Endodermal cell (in vitro differentiated cells): ENCODE data around the gene ST3GAL5. TPM values are rescaled to one million over a fixed set of nuclear protein-coding genes. Genes with fewer than 3 reads are reported as not detected.

Source experiments
- DNase-seq: peaks from one replicate; pipeline ENCODE4 v3.0.0-alpha.2; 2017
- H3K27ac ChIP-seq: 2 replicates; pipeline ENCODE4 v1.5.1; 2013; ENCODE audit warnings: mild to moderate bottlenecking, low read depth, low read length, moderate library complexity
- H3K27me3 ChIP-seq: 2 replicates; pipeline ENCODE4 v1.6.1; 2013; ENCODE audit warnings: mild to moderate bottlenecking, low read length, moderate library complexity; ENCODE audit not compliant: insufficient read depth, control insufficient read depth, poor library complexity, severe bottlenecking
- H3K36me3 ChIP-seq: 2 replicates; pipeline ENCODE4 v1.7.0; 2013; ENCODE audit warnings: mild to moderate bottlenecking, low read length, moderate library complexity; ENCODE audit not compliant: control insufficient read depth, insufficient read depth
- H3K4me1 ChIP-seq: one replicate; pipeline ENCODE4 v1.7.0; 2013; ENCODE audit warnings: low read length; ENCODE audit not compliant: control insufficient read depth, insufficient read depth
- H3K4me3 ChIP-seq: 2 replicates; pipeline ENCODE4 v1.5.1; 2013; ENCODE audit warnings: mild to moderate bottlenecking, low read length, moderate library complexity
- H3K9ac ChIP-seq: 2 replicates; pipeline ENCODE4 v1.6.1; 2013; ENCODE audit warnings: mild to moderate bottlenecking, low read length, moderate library complexity; ENCODE audit not compliant: poor library complexity, severe bottlenecking; ENCODE audit errors: extremely low read depth
- H3K9me3 ChIP-seq: 2 replicates; pipeline ENCODE4 v1.6.1; 2013; ENCODE audit warnings: mild to moderate bottlenecking, low read length, moderate library complexity; ENCODE audit not compliant: control insufficient read depth
- H3K27ac Mint-ChIP-seq: 2 replicates; pipeline ENCODE4 v1.8.0; 2020; ENCODE audit warnings: mixed read lengths
- H3K27me3 Mint-ChIP-seq: 2 replicates; pipeline ENCODE4 v1.8.0; 2021; ENCODE audit warnings: mild to moderate bottlenecking, mixed read lengths; ENCODE audit not compliant: insufficient read depth
- H3K36me3 Mint-ChIP-seq: 2 replicates; pipeline ENCODE4 v1.8.0; 2020; ENCODE audit warnings: low read depth, mixed read lengths
- H3K4me1 Mint-ChIP-seq: 2 replicates; pipeline ENCODE4 v1.8.0; 2020; ENCODE audit warnings: mixed read lengths
- H3K4me3 Mint-ChIP-seq: 2 replicates; pipeline ENCODE4 v1.8.0; 2020; ENCODE audit warnings: mild to moderate bottlenecking, moderate library complexity, mixed read lengths
- H3K9me3 Mint-ChIP-seq: 2 replicates; pipeline ENCODE4 v1.8.0; 2020; ENCODE audit warnings: mild to moderate bottlenecking, mixed read lengths
- CTCF ChIP-seq: fragments of 200-600 bp; sonication (generic); conservative IDR thresholded peaks from 2 replicates; pipeline ENCODE4 v1.5.0; 2021; ENCODE audit warnings: antibody characterized with exemption, mild to moderate bottlenecking
- WGBS, 2 experiments: methylation state at CpG; one replicate each; pipeline versions ENCODE4 v1.1.5 to v1.1.7; 2013; ENCODE audit warnings: missing lambda C conversion rate in 2 of 2, mixed read lengths in 1 of 2; ENCODE audit not compliant: insufficient coverage in 1 of 2, insufficient read length in 1 of 2; 5-methylcytosine and 5-hydroxymethylcytosine counted together
- total RNA-seq, 2 donors: library from RNA; stranded (reverse); fragmentation: NEBNext Ultra II Directional in 1 of 2; extraction: Animal tissue kit (Norgen Biotek cat#: 25700) in 1 of 2; gene quantifications; 2 replicates in 1 of 2; 3 replicates in 1 of 2; pipeline ENCODE4 v1.2.1, GENCODE V29; 2021

Gene ST3GAL5
- total RNA-seq, 2 donors from 2014 or later: 26.6 to 27.4 TPM

- Mint-ChIP-seq H3K4me3 (no peak overlapping the region), H3K4me1 (peaks cover 14% of the 10 kb centered on the region), H3K9me3 (no peaks in the 10 kb centered on the region), H3K36me3 (no peaks in the 10 kb centered on the region), H3K27me3 (peaks cover 2% of the 10 kb centered on the region), H3K27ac (no peak overlapping the region)
- H3K4me3 ChIP-seq: no peak overlapping the region
- H3K9ac ChIP-seq: no peak overlapping the region
- TF ChIP-seq CTCF: no peak
- WGBS, 2 experiments: 86 to 93% methylated on average over 8 to 10 of the region's 10 CpGs
- no peaks in the 10 kb centered on the region for H3K36me3 ChIP-seq
- H3K27ac ChIP-seq: no peak overlapping the region
- H3K9me3 ChIP-seq: no peaks in the 10 kb centered on the region
- DNase-seq: no peak
- peaks cover 5% of the 10 kb centered on the region for H3K27me3 ChIP-seq
- peaks cover 12% of the 10 kb centered on the region for H3K4me1 ChIP-seq
Observed at GRCh38 chr2:85812094-85812735, 76.6 kb downstream of the ST3GAL5 start.

- no peaks in the 10 kb centered on the region for H3K9me3 Mint-ChIP-seq
- no peak for TF ChIP-seq CTCF
- Histone ChIP-seq H3K4me1 (peaks cover 12% of the 10 kb centered on the region), H3K4me3 (no peak overlapping the region), H3K9me3 (no peaks in the 10 kb centered on the region), H3K27me3 (peaks cover 5% of the 10 kb centered on the region), H3K9ac (no peak overlapping the region), H3K36me3 (no peaks in the 10 kb centered on the region), H3K27ac (no peak overlapping the region)
- H3K27ac Mint-ChIP-seq: no peak overlapping the region
- no peaks in the 10 kb centered on the region for H3K36me3 Mint-ChIP-seq
- H3K4me1 Mint-ChIP-seq: peaks cover 14% of the 10 kb centered on the region
- DNase-seq: no peak
- no peak overlapping the region for H3K4me3 Mint-ChIP-seq
- H3K27me3 Mint-ChIP-seq: peaks cover 2% of the 10 kb centered on the region
- WGBS, 2 experiments: 90 to 95% methylated on average over 16 to 41 of the region's 41 CpGs
Observed at GRCh38 chr2:85811180-85812093, 77.4 kb downstream of the ST3GAL5 start.

GRCh38 chr2:85810371-85811179, 78.2 kb downstream of the ST3GAL5 start:
- TF ChIP-seq CTCF: no peak
- peaks cover 2% of the 10 kb centered on the region for H3K27me3 Mint-ChIP-seq
- Histone ChIP-seq H3K27ac (no peak overlapping the region), H3K9ac (peak overlapping the region; percentile 53), H3K9me3 (no peaks in the 10 kb centered on the region), H3K36me3 (no peaks in the 10 kb centered on the region), H3K4me3 (peak overlapping the region; percentile 51), H3K27me3 (no peaks in the 10 kb centered on the region), H3K4me1 (peaks cover 12% of the 10 kb centered on the region)
- H3K4me3 Mint-ChIP-seq: peak overlapping the region; percentile 25
- no peaks in the 10 kb centered on the region for H3K9me3 Mint-ChIP-seq
- H3K36me3 Mint-ChIP-seq: no peaks in the 10 kb centered on the region
- peaks cover 14% of the 10 kb centered on the region for H3K4me1 Mint-ChIP-seq
- no peak for DNase-seq
- peak overlapping the region; percentile 84 for H3K27ac Mint-ChIP-seq
- 87 to 91% methylated on average over 12 to 16 of the region's 16 CpGs for WGBS, 2 experiments
